ENCODE measurements around the gene BET1.

DNA sequence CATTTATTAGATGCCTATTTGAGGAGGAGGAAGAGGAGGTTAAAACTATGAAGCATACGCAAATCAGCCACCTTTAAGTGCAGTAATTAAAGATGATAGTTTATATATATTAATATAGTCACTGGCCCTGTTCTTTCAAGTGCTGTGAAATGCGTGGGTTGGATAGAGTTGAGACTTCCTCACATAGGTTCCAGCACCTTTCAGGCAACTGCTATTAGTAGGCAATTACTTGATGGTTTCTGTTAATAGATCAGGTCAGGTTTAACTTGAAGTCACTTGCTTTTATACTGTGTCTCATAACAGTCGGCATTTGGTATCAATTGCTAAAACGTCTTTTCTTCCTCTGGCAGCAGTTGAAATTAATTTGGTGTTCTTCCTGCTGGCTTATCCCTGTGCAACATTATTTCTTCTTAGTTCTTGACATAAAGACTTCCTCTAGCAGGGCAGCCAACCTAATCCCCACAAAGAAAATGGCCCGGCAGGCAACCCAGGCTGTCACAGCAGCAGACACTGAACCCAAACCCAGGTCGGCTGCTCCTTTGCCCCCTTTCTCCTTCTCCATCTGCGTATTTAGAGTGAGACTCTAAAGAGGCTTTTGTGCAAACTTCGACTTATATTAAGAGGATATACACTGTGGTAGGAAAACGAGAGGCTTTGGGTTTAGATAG is 35.3 kb upstream of the BET1 start:
- TF ChIP-seq, protein P1, sequence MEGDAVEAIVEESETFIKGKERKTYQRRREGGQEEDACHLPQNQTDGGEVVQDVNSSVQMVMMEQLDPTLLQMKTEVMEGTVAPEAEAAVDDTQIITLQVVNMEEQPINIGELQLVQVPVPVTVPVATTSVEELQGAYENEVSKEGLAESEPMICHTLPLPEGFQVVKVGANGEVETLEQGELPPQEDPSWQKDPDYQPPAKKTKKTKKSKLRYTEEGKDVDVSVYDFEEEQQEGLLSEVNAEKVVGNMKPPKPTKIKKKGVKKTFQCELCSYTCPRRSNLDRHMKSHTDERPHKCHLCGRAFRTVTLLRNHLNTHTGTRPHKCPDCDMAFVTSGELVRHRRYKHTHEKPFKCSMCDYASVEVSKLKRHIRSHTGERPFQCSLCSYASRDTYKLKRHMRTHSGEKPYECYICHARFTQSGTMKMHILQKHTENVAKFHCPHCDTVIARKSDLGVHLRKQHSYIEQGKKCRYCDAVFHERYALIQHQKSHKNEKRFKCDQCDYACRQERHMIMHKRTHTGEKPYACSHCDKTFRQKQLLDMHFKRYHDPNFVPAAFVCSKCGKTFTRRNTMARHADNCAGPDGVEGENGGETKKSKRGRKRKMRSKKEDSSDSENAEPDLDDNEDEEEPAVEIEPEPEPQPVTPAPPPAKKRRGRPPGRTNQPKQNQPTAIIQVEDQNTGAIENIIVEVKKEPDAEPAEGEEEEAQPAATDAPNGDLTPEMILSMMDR (IDR thresholded peaks at IDR 0.05; ENCODE audit: poor library complexity), result no peak
- TF ChIP-seq EZH2 (IDR thresholded peaks at IDR 0.05; ENCODE audit: borderline replicate concordance) (no peak), EZH2phosphoT487 (IDR thresholded peaks at IDR 0.05; ENCODE audit: low read depth, severe bottlenecking, unreplicated experiment) (no peak)

Measured in hepatocyte (in vitro differentiated cells).